NT2/D1 (cell line): ENCODE measurements around the gene HLA-F.

Experiments used
- SUZ12 ChIP-seq: IDR thresholded peaks from 2 replicates; pipeline ENCODE4 v1.6.1; 2011; ENCODE audit not compliant: insufficient read length, insufficient read depth; ENCODE audit errors: extremely low read depth
- YY1 ChIP-seq: IDR thresholded peaks from 2 replicates; pipeline ENCODE4 v1.6.1; 2011; ENCODE audit not compliant: insufficient read length, insufficient read depth
- ZNF274 ChIP-seq: IDR thresholded peaks from 2 replicates; pipeline ENCODE4 v1.6.1; 2011; ENCODE audit warnings: mild to moderate bottlenecking, low read depth, low read length

DNA sequence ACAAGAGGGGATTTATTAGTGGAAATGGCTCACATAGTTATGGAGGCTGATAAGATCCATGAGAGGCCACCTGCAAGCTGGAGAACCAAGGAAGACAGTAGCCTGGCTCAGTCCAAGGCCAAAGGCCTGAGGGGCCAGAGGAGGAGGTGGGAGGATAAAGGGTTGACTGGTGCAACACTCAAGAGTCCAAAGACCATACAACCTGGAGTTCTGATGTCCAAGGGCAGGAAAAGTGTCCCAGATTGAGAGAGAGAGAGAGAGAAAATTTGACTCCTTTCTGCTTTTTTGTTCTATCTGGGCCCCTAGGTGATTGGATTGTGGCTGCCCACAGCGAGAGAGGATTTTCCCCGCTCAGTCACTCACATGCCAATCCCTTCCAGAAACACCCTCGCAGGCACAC lies 8.0 kb downstream of the HLA-F start:
- TF ChIP-seq YY1 (no peak), ZNF274 (no peak), SUZ12 (no peak)
